ENCODE data around the gene SDR39U1. TPM values are rescaled to one million over a fixed set of nuclear protein-coding genes. Genes with fewer than 3 reads are reported as not detected.
A peak's percentile ranks its signal among the peaks of the same experiment; 100 is the strongest.

The SDR39U1 gene
- polyA plus RNA-seq, 4 donors = 37.9 to 82.1 (median 52.3) TPM

GRCh38 chr14:24414077-24414476, 28.5 kb downstream of the SDR39U1 start:
- DNase-seq (ENCODE audit: low read depth in 4 of 4, low spot score in 3 of 4) = no peak

- DNase-seq (ENCODE audit: low read depth in 4 of 4, low spot score in 3 of 4) = no peak
Measured at GRCh38 chr14:24411443-24412389, 30.9 kb downstream of the SDR39U1 start.

- DNase-seq (ENCODE audit: low read depth in 4 of 4, low spot score in 3 of 4) = no peak
Measured at GRCh38 chr14:24409956-24410355, 32.6 kb downstream of the SDR39U1 start.

GRCh38 chr14:24409192-24409591, 33.4 kb downstream of the SDR39U1 start:
- DNase-seq (ENCODE audit: low read depth in 4 of 4, low spot score in 3 of 4) = no peak

- DNase-seq (ENCODE audit: low read depth in 4 of 4, low spot score in 3 of 4) = no peak
Measured at GRCh38 chr14:24408764-24409163, 33.8 kb downstream of the SDR39U1 start.

- no peak for DNase-seq (ENCODE audit: low read depth in 4 of 4, low spot score in 3 of 4)
Measured at GRCh38 chr14:24407608-24408325, 34.8 kb downstream of the SDR39U1 start.

- DNase-seq (ENCODE audit: low read depth in 4 of 4, low spot score in 3 of 4) = no peak
Measured at GRCh38 chr14:24406416-24406815, 36.2 kb downstream of the SDR39U1 start.

- DNase-seq (ENCODE audit: low read depth in 4 of 4, low spot score in 3 of 4) = no peak
Measured at GRCh38 chr14:24404814-24405213, 37.8 kb downstream of the SDR39U1 start.

GRCh38 chr14:24403294-24403998, 39.1 kb downstream of the SDR39U1 start:
- DNase-seq (ENCODE audit: low read depth in 4 of 4, low spot score in 3 of 4) = no peak

- DNase-seq (ENCODE audit: low read depth in 4 of 4, low spot score in 3 of 4) = no peak
Measured at GRCh38 chr14:24401810-24402702, 40.5 kb downstream of the SDR39U1 start.

- no peak for DNase-seq (ENCODE audit: low read depth in 4 of 4, low spot score in 3 of 4)
Measured at GRCh38 chr14:24399999-24400718, 42.4 kb downstream of the SDR39U1 start.

- no peak for DNase-seq (ENCODE audit: low read depth in 4 of 4, low spot score in 3 of 4)
Measured at GRCh38 chr14:24399447-24399822, 43.1 kb downstream of the SDR39U1 start.

GRCh38 chr14:24398653-24399446, 43.7 kb downstream of the SDR39U1 start, which contains the start of gene NYNRIN:
Gene NYNRIN, plus strand, starts transcription at chr14:24399003. Its CDS starts 244 bp downstream, at chr14:24399247.
- peak in 3 of 4 donors; percentile 56 to 64 (median 62) for DNase-seq (ENCODE audit: low read depth in 4 of 4, low spot score in 3 of 4)

GRCh38 chr14:24398293-24398652, 44.3 kb downstream of the SDR39U1 start:
- DNase-seq (ENCODE audit: low read depth in 4 of 4, low spot score in 3 of 4) = peak in 3 of 4 donors; percentile 67 to 80 (median 70)

- no peak for DNase-seq (ENCODE audit: low read depth in 4 of 4, low spot score in 3 of 4)
Measured at GRCh38 chr14:24397639-24398292, 44.8 kb downstream of the SDR39U1 start.

GRCh38 chr14:24395609-24396582, 46.7 kb downstream of the SDR39U1 start:
- DNase-seq (ENCODE audit: low read depth in 4 of 4, low spot score in 3 of 4) = no peak

- DNase-seq (ENCODE audit: low read depth in 4 of 4, low spot score in 3 of 4) = no peak
Measured at GRCh38 chr14:24394275-24394674, 48.3 kb downstream of the SDR39U1 start.
